ENCODE measurements around the gene PSME4. TPM values are rescaled to one million over a fixed set of nuclear protein-coding genes. Genes with fewer than 3 reads are reported as not detected.

Gene PSME4
- total and polyA plus RNA-seq, 4 donors: 15.4 to 52.8 (median 28.4) TPM

DNA sequence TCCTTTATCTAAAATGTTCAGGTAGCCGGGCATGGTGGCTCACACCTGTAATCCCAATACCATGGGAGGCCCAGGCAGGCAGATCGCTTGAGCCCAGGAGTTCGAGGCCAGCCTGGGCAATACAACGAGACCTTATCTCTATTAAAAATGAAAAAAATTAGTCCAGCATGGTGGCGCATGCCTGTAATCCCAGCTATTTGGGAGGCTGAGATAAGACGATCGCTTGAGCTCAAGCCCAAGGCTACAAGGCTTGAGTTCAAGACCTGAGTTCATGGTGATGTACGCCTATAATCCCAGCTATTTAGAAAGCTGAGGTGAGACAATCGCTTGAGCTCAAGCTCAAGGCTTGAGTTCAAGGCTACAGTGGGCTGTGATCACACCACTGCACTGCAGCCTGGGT is 65.4 kb downstream of the PSME4 start:
- H3K4me3 ChIP-seq (ENCODE audit: low read depth in 1 of 3, low read length in 3 of 3): no peak overlapping the region
- no peaks in the 10 kb centered on the region for H3K27me3 ChIP-seq (ENCODE audit: control insufficient read depth in 4 of 4, insufficient read depth in 4 of 4, low read length in 3 of 4)
- H3K9ac ChIP-seq (ENCODE audit: low read depth in 1 of 2, low read length in 2 of 2): no peak overlapping the region
- no peak for DNase-seq (ENCODE audit: low spot score)
- peaks cover 0 to 1% (median 0%) of the 10 kb centered on the region in 4 donors for H3K4me1 ChIP-seq (ENCODE audit: control insufficient read depth in 4 of 4, insufficient read depth in 4 of 4, low read length in 3 of 4)
- H3K27ac ChIP-seq (ENCODE audit: low read depth in 1 of 2, low read length in 2 of 2): no peak overlapping the region
- H3K9me3 ChIP-seq (ENCODE audit: control insufficient read depth in 4 of 4, low read length in 3 of 4): no peaks in the 10 kb centered on the region
- WGBS: 97% methylated on average over 9 of the region's 9 CpGs
- H3K36me3 ChIP-seq (ENCODE audit: control insufficient read depth in 4 of 4, insufficient read depth in 3 of 4, low read depth in 1 of 4, low read length in 3 of 4): peaks cover 4 to 53% (median 42%) of the 10 kb centered on the region in 4 donors
- TF ChIP-seq, protein P1, sequence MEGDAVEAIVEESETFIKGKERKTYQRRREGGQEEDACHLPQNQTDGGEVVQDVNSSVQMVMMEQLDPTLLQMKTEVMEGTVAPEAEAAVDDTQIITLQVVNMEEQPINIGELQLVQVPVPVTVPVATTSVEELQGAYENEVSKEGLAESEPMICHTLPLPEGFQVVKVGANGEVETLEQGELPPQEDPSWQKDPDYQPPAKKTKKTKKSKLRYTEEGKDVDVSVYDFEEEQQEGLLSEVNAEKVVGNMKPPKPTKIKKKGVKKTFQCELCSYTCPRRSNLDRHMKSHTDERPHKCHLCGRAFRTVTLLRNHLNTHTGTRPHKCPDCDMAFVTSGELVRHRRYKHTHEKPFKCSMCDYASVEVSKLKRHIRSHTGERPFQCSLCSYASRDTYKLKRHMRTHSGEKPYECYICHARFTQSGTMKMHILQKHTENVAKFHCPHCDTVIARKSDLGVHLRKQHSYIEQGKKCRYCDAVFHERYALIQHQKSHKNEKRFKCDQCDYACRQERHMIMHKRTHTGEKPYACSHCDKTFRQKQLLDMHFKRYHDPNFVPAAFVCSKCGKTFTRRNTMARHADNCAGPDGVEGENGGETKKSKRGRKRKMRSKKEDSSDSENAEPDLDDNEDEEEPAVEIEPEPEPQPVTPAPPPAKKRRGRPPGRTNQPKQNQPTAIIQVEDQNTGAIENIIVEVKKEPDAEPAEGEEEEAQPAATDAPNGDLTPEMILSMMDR (IDR thresholded peaks at IDR 0.05; ENCODE audit: low read depth, low read length, missing input control): no peak
- TF ChIP-seq, protein P2, sequence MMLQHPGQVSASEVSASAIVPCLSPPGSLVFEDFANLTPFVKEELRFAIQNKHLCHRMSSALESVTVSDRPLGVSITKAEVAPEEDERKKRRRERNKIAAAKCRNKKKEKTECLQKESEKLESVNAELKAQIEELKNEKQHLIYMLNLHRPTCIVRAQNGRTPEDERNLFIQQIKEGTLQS (IDR thresholded peaks at IDR 0.05): no peak
- no peak for TF ChIP-seq HNF4G (IDR thresholded peaks at IDR 0.05)
- no peak for TF ChIP-seq NR2F2 (IDR thresholded peaks at IDR 0.05)
- no peak for TF ChIP-seq FOXA1 (IDR thresholded peaks at IDR 0.05)
- TF ChIP-seq, protein P3, sequence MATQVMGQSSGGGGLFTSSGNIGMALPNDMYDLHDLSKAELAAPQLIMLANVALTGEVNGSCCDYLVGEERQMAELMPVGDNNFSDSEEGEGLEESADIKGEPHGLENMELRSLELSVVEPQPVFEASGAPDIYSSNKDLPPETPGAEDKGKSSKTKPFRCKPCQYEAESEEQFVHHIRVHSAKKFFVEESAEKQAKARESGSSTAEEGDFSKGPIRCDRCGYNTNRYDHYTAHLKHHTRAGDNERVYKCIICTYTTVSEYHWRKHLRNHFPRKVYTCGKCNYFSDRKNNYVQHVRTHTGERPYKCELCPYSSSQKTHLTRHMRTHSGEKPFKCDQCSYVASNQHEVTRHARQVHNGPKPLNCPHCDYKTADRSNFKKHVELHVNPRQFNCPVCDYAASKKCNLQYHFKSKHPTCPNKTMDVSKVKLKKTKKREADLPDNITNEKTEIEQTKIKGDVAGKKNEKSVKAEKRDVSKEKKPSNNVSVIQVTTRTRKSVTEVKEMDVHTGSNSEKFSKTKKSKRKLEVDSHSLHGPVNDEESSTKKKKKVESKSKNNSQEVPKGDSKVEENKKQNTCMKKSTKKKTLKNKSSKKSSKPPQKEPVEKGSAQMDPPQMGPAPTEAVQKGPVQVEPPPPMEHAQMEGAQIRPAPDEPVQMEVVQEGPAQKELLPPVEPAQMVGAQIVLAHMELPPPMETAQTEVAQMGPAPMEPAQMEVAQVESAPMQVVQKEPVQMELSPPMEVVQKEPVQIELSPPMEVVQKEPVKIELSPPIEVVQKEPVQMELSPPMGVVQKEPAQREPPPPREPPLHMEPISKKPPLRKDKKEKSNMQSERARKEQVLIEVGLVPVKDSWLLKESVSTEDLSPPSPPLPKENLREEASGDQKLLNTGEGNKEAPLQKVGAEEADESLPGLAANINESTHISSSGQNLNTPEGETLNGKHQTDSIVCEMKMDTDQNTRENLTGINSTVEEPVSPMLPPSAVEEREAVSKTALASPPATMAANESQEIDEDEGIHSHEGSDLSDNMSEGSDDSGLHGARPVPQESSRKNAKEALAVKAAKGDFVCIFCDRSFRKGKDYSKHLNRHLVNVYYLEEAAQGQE (IDR thresholded peaks at IDR 0.05): no peak
- no peak for TF ChIP-seq RAD21 (IDR thresholded peaks at IDR 0.05)
- no peak for TF ChIP-seq SP1 (IDR thresholded peaks at IDR 0.05)
- no peak for TF ChIP-seq FOXA2 (IDR thresholded peaks at IDR 0.05)

DNA sequence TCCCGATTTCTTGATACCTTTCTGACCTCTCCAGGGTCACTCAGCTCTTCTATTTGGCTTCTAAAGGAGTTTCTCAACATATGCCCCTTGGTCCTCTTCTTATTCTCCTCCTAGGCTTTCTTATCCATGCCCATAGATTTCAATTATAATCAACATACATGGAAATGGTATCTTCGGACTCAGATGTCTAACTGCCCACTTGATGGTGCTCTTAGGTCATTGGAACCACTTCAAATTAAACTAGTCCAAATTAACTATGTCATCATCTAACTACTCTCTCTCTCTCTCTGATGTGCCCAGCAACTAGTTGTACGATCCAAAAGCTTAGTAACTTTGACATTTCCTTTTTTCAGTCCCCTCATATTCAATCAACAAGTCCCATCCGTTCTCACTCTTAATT is 67.8 kb downstream of the PSME4 start:
- TF ChIP-seq EGR1 (IDR thresholded peaks at IDR 0.05; ENCODE audit: low read depth in 2 of 2): no peak
- no peak for TF ChIP-seq HNF4A (conservative IDR thresholded peaks at IDR 0.05)
- WGBS: 92% methylated on average over 4 of the region's 4 CpGs

DNA sequence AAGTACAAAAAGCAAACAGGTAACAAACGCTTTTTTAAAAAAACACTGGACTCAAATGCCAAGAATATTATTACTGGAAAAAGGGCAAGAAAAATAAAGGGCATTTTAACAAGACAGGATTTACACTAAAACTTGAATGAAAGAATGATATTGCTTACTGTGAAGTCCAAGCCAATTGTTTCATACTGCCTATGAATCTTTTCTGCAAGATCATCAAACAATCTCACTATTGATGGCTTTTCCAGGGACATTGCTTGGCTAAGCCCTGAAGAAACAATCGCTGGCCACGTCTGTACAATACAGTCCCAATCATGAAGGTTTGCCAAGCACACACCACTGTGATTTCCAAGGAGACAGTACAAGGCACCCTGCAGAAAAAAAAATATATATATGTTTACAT is 69.6 kb downstream of the PSME4 start:
- Histone ChIP-seq H3K4me1 (ENCODE audit: control insufficient read depth in 4 of 4, insufficient read depth in 4 of 4, low read length in 3 of 4) (no peaks in the 10 kb centered on the region), H3K27ac (ENCODE audit: low read depth in 1 of 2, low read length in 2 of 2) (no peak overlapping the region), H3K4me3 (ENCODE audit: low read depth in 1 of 3, low read length in 3 of 3) (no peak overlapping the region), H3K27me3 (ENCODE audit: control insufficient read depth in 4 of 4, insufficient read depth in 4 of 4, low read length in 3 of 4) (no peaks in the 10 kb centered on the region), H3K36me3 (ENCODE audit: control insufficient read depth in 4 of 4, insufficient read depth in 3 of 4, low read depth in 1 of 4, low read length in 3 of 4) (peaks cover 2 to 64% (median 44%) of the 10 kb centered on the region in 4 donors), H3K9ac (ENCODE audit: low read depth in 1 of 2, low read length in 2 of 2) (no peak overlapping the region), H3K9me3 (ENCODE audit: control insufficient read depth in 4 of 4, low read length in 3 of 4) (no peaks in the 10 kb centered on the region)
- DNase-seq (ENCODE audit: low spot score): no peak
- WGBS: 65% methylated on average over 3 of the region's 3 CpGs
- TF ChIP-seq, protein P4, sequence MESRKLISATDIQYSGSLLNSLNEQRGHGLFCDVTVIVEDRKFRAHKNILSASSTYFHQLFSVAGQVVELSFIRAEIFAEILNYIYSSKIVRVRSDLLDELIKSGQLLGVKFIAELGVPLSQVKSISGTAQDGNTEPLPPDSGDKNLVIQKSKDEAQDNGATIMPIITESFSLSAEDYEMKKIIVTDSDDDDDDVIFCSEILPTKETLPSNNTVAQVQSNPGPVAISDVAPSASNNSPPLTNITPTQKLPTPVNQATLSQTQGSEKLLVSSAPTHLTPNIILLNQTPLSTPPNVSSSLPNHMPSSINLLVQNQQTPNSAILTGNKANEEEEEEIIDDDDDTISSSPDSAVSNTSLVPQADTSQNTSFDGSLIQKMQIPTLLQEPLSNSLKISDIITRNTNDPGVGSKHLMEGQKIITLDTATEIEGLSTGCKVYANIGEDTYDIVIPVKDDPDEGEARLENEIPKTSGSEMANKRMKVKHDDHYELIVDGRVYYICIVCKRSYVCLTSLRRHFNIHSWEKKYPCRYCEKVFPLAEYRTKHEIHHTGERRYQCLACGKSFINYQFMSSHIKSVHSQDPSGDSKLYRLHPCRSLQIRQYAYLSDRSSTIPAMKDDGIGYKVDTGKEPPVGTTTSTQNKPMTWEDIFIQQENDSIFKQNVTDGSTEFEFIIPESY (IDR thresholded peaks at IDR 0.05): no peak
- no peak for TF ChIP-seq NR2F2 (IDR thresholded peaks at IDR 0.05)
- TF ChIP-seq SP1 (IDR thresholded peaks at IDR 0.05): no peak
- no peak for TF ChIP-seq RXRA (IDR thresholded peaks at IDR 0.05)
- no peak for TF ChIP-seq FOXA2 (IDR thresholded peaks at IDR 0.05)
- TF ChIP-seq, protein P5, sequence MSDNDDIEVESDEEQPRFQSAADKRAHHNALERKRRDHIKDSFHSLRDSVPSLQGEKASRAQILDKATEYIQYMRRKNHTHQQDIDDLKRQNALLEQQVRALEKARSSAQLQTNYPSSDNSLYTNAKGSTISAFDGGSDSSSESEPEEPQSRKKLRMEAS (IDR thresholded peaks at IDR 0.05): no peak
- no peak for TF ChIP-seq FOXA1 (IDR thresholded peaks at IDR 0.05)
- no peak for TF ChIP-seq TAF1 (conservative IDR thresholded peaks at IDR 0.05)
- TF ChIP-seq GABPA (IDR thresholded peaks at IDR 0.05 in 1 of 2, conservative IDR thresholded peaks at IDR 0.05 in 1 of 2): no peak
- no peak for TF ChIP-seq YY1 (IDR thresholded peaks at IDR 0.05)
- TF ChIP-seq, protein P1 (IDR thresholded peaks at IDR 0.05; ENCODE audit: low read depth, low read length, missing input control): no peak

More for the DNA sequence above, 67.8 kb downstream of the PSME4 start:
- H3K4me1 ChIP-seq (ENCODE audit: control insufficient read depth in 4 of 4, insufficient read depth in 4 of 4, low read length in 3 of 4): no peaks in the 10 kb centered on the region
- peaks cover 3 to 66% (median 46%) of the 10 kb centered on the region in 4 donors for H3K36me3 ChIP-seq (ENCODE audit: control insufficient read depth in 4 of 4, insufficient read depth in 3 of 4, low read depth in 1 of 4, low read length in 3 of 4)
- no peak overlapping the region for H3K9ac ChIP-seq (ENCODE audit: low read depth in 1 of 2, low read length in 2 of 2)
- DNase-seq (ENCODE audit: low spot score): no peak
- H3K27me3 ChIP-seq (ENCODE audit: control insufficient read depth in 4 of 4, insufficient read depth in 4 of 4, low read length in 3 of 4): no peaks in the 10 kb centered on the region
- no peaks in the 10 kb centered on the region for H3K9me3 ChIP-seq (ENCODE audit: control insufficient read depth in 4 of 4, low read length in 3 of 4)
- H3K27ac ChIP-seq (ENCODE audit: low read depth in 1 of 2, low read length in 2 of 2): no peak overlapping the region
- no peak overlapping the region for H3K4me3 ChIP-seq (ENCODE audit: low read depth in 1 of 3, low read length in 3 of 3)

Measured in liver (tissue), 9 donors.